Trophoblast cell (in vitro differentiated cells and primary cell): Measurements from ENCODE around the gene CYB561D1.

Experiments
- DNase-seq, 2 donors: peaks; one replicate each; pipeline ENCODE4 v3.0.0-alpha.2; 2016
- H2AFZ ChIP-seq: 2 replicates; pipeline ENCODE4 v1.6.1; 2013; ENCODE audit warnings: low read length, moderate library complexity, mild to moderate bottlenecking; ENCODE audit not compliant: insufficient read depth, poor library complexity
- H2AK5ac ChIP-seq: 2 replicates; pipeline ENCODE4 v1.6.1; 2013; ENCODE audit warnings: mild to moderate bottlenecking, low read length
- H2BK120ac ChIP-seq: 2 replicates; pipeline ENCODE4 v1.6.1; 2013; ENCODE audit warnings: low read length, mild to moderate bottlenecking, moderate library complexity; ENCODE audit not compliant: insufficient read depth, poor library complexity
- H2BK12ac ChIP-seq: 2 replicates; pipeline ENCODE4 v1.6.1; 2013; ENCODE audit warnings: mild to moderate bottlenecking, low read length, moderate library complexity
- H2BK5ac ChIP-seq: 2 replicates; pipeline ENCODE4 v1.6.1; 2013; ENCODE audit warnings: low read length, low read depth, moderate library complexity, mild to moderate bottlenecking; ENCODE audit not compliant: poor library complexity
- H3K14ac ChIP-seq: 2 replicates; pipeline ENCODE4 v1.6.1; 2013; ENCODE audit warnings: mild to moderate bottlenecking, low read length
- H3K18ac ChIP-seq: 2 replicates; pipeline ENCODE4 v1.6.1; 2013; ENCODE audit warnings: mild to moderate bottlenecking, low read length
- H3K23ac ChIP-seq: 2 replicates; pipeline ENCODE4 v1.6.1; 2013; ENCODE audit warnings: low read length
- H3K27ac ChIP-seq: 2 replicates; pipeline ENCODE4 v1.5.1; 2013; ENCODE audit warnings: low read depth, mild to moderate bottlenecking, inconsistent platforms, low read length, moderate library complexity
- H3K27me3 ChIP-seq: 2 replicates; pipeline ENCODE4 v1.6.1; 2013; ENCODE audit warnings: inconsistent platforms, mild to moderate bottlenecking, low read length, moderate library complexity; ENCODE audit not compliant: insufficient read depth
- H3K36me3 ChIP-seq, 2 experiments: 1 replicate in 1 of 2; 2 replicates in 1 of 2; pipeline ENCODE4 v1.6.1; 2013; ENCODE audit warnings: low read length in 2 of 2, mild to moderate bottlenecking in 2 of 2, moderate library complexity in 1 of 2; ENCODE audit not compliant: insufficient read depth in 2 of 2, control insufficient read depth in 1 of 2
- H3K4ac ChIP-seq: 2 replicates; pipeline ENCODE4 v1.6.1; 2013; ENCODE audit warnings: low read depth, mild to moderate bottlenecking, low read length, moderate library complexity
- H3K4me1 ChIP-seq, 2 experiments: 1 replicate in 1 of 2; 2 replicates in 1 of 2; pipeline ENCODE4 v1.6.1; 2013; ENCODE audit warnings: low read length in 2 of 2, mild to moderate bottlenecking in 2 of 2, moderate library complexity in 1 of 2; ENCODE audit not compliant: insufficient read depth in 2 of 2, control insufficient read depth in 1 of 2
- H3K4me2 ChIP-seq: 2 replicates; pipeline ENCODE4 v1.6.1; 2013; ENCODE audit warnings: inconsistent platforms, mild to moderate bottlenecking, low read length, moderate library complexity
- H3K4me3 ChIP-seq: 2 replicates; pipeline ENCODE4 v1.5.1; 2013; ENCODE audit warnings: mild to moderate bottlenecking, low read depth, low read length, inconsistent platforms
- H3K79me1 ChIP-seq: one replicate; pipeline ENCODE4 v1.6.1; 2013; ENCODE audit warnings: low read length
- H3K79me2 ChIP-seq: 2 replicates; pipeline ENCODE4 v1.6.1; 2013; ENCODE audit warnings: low read length, mild to moderate bottlenecking; ENCODE audit not compliant: control insufficient read depth, insufficient read depth, poor library complexity
- H3K9ac ChIP-seq: 2 replicates; pipeline ENCODE4 v1.6.1; 2013; ENCODE audit warnings: mild to moderate bottlenecking, low read length
- H3K9me3 ChIP-seq: 2 replicates; pipeline ENCODE4 v1.6.1; 2013; ENCODE audit warnings: low read depth, mild to moderate bottlenecking, control low read depth, inconsistent platforms, low read length; ENCODE audit not compliant: insufficient read depth
- H4K12ac ChIP-seq: 2 replicates; pipeline ENCODE4 v1.6.1; 2013; ENCODE audit warnings: low read depth, mild to moderate bottlenecking, low read length, moderate library complexity
- H4K8ac ChIP-seq: 2 replicates; pipeline ENCODE4 v1.6.1; 2013; ENCODE audit warnings: low read depth, mild to moderate bottlenecking, low read length, moderate library complexity
- H4K91ac ChIP-seq: one replicate; pipeline ENCODE4 v1.6.1; 2013; ENCODE audit warnings: low read depth, mild to moderate bottlenecking, low read length, moderate library complexity
- WGBS: extraction: QIAGEN DNeasy Blood & Tissue Kit; methylation state at CpG from one replicate; pipeline ENCODE4 v1.1.7; 2013; ENCODE audit warnings: missing lambda C conversion rate; ENCODE audit not compliant: insufficient read length, insufficient coverage; ENCODE audit errors: extremely low coverage; 5-methylcytosine and 5-hydroxymethylcytosine counted together

The CYB561D1 gene

GRCh38 chr1:109527846-109528695, 34.2 kb downstream of the CYB561D1 start:
- H3K4me2 ChIP-seq: no peak overlapping the region
- no peak overlapping the region for H2BK5ac ChIP-seq

GRCh38 chr1:109528712-109529111, 34.8 kb downstream of the CYB561D1 start:
- no peak overlapping the region for H3K23ac ChIP-seq
- H3K9me3 ChIP-seq: peaks cover 2% of the 10 kb centered on the region
- H2AFZ ChIP-seq: no peak overlapping the region
- H3K79me1 ChIP-seq: no peaks in the 10 kb centered on the region
- no peak overlapping the region for H4K8ac ChIP-seq
- H3K79me2 ChIP-seq: no peaks in the 10 kb centered on the region
- H3K27ac ChIP-seq: no peak overlapping the region
- no peaks in the 10 kb centered on the region for H3K27me3 ChIP-seq
- no peak overlapping the region for H3K14ac ChIP-seq
- H3K4me3 ChIP-seq: no peak overlapping the region
- H2BK120ac ChIP-seq: no peak overlapping the region
- WGBS: no CpG with 5 or more reads among the region's 3 CpGs
- DNase-seq: no peak
- H2AK5ac ChIP-seq: no peak overlapping the region
- H4K12ac ChIP-seq: no peak overlapping the region
- H3K4me1 ChIP-seq: peaks cover 0 to 2% of the 10 kb centered on the region in 2 experiments
- H3K4ac ChIP-seq: no peak overlapping the region
- H3K18ac ChIP-seq: no peak overlapping the region
- no peak overlapping the region for H2BK5ac ChIP-seq
- no peaks in the 10 kb centered on the region for H3K36me3 ChIP-seq
- no peak overlapping the region for H2BK12ac ChIP-seq
- H3K4me2 ChIP-seq: no peak overlapping the region
- H3K9ac ChIP-seq: no peak overlapping the region
- H4K91ac ChIP-seq: no peak overlapping the region

More at GRCh38 chr1:109527846-109528695, 34.2 kb downstream of the CYB561D1 start:
- no peak overlapping the region for H2AK5ac ChIP-seq
- WGBS: no CpG with 5 or more reads among the region's 9 CpGs
- H3K79me2 ChIP-seq: no peaks in the 10 kb centered on the region
- H3K18ac ChIP-seq: no peak overlapping the region
- no peak overlapping the region for H3K14ac ChIP-seq
- no peak overlapping the region for H2AFZ ChIP-seq
- no peaks in the 10 kb centered on the region for H3K36me3 ChIP-seq
- no peak overlapping the region for H3K4me3 ChIP-seq
- H3K27ac ChIP-seq: no peak overlapping the region
- DNase-seq: no peak
- peaks cover 2% of the 10 kb centered on the region for H3K9me3 ChIP-seq
- H3K23ac ChIP-seq: no peak overlapping the region
- H3K9ac ChIP-seq: no peak overlapping the region
- no peak overlapping the region for H2BK12ac ChIP-seq
- no peaks in the 10 kb centered on the region for H3K79me1 ChIP-seq
- no peak overlapping the region for H2BK120ac ChIP-seq
- H4K91ac ChIP-seq: no peak overlapping the region
- H3K4me1 ChIP-seq: peaks cover 0 to 2% of the 10 kb centered on the region in 2 experiments
- no peak overlapping the region for H4K12ac ChIP-seq
- no peak overlapping the region for H3K4ac ChIP-seq
- no peaks in the 10 kb centered on the region for H3K27me3 ChIP-seq
- no peak overlapping the region for H4K8ac ChIP-seq

GRCh38 chr1:109529881-109530456, 36.1 kb downstream of the CYB561D1 start:
- no peak overlapping the region for H4K91ac ChIP-seq
- no peak overlapping the region for H3K4me2 ChIP-seq
- H3K9ac ChIP-seq: no peak overlapping the region
- H3K23ac ChIP-seq: no peak overlapping the region
- H3K4ac ChIP-seq: no peak overlapping the region
- no peak overlapping the region for H3K4me3 ChIP-seq
- H3K9me3 ChIP-seq: peaks cover 2% of the 10 kb centered on the region
- H3K79me1 ChIP-seq: no peaks in the 10 kb centered on the region
- H3K18ac ChIP-seq: no peak overlapping the region
- H2BK120ac ChIP-seq: no peak overlapping the region
- no peaks in the 10 kb centered on the region for H3K36me3 ChIP-seq
- no peak overlapping the region for H4K8ac ChIP-seq
- DNase-seq: no peak
- no peak overlapping the region for H4K12ac ChIP-seq
- no peak overlapping the region for H2BK5ac ChIP-seq
- H3K27ac ChIP-seq: no peak overlapping the region
- peaks cover 0 to 2% of the 10 kb centered on the region in 2 experiments for H3K4me1 ChIP-seq
- H2AFZ ChIP-seq: no peak overlapping the region
- H3K79me2 ChIP-seq: no peaks in the 10 kb centered on the region
- WGBS: no CpG with 5 or more reads among the region's 8 CpGs
- H2BK12ac ChIP-seq: no peak overlapping the region
- no peaks in the 10 kb centered on the region for H3K27me3 ChIP-seq
- H2AK5ac ChIP-seq: no peak overlapping the region
- H3K14ac ChIP-seq: no peak overlapping the region

- Histone ChIP-seq H3K79me1 (no peaks in the 10 kb centered on the region), H3K27ac (no peak overlapping the region), H3K9ac (no peak overlapping the region), H2AFZ (no peak overlapping the region), H3K4me3 (no peak overlapping the region), H3K79me2 (no peaks in the 10 kb centered on the region), H3K18ac (no peak overlapping the region), H3K4me1 (peaks cover 0 to 2% of the 10 kb centered on the region in 2 experiments), H3K23ac (no peak overlapping the region), H3K14ac (no peak overlapping the region), H3K36me3 (no peaks in the 10 kb centered on the region), H2AK5ac (no peak overlapping the region), H3K9me3 (peaks cover 2% of the 10 kb centered on the region), H3K27me3 (no peaks in the 10 kb centered on the region), H3K4me2 (no peak overlapping the region), H3K4ac (no peak overlapping the region), H4K8ac (no peak overlapping the region), H4K91ac (no peak overlapping the region), H2BK120ac (no peak overlapping the region), H4K12ac (no peak overlapping the region), H2BK12ac (no peak overlapping the region), H2BK5ac (no peak overlapping the region)
- no peak for DNase-seq
- no CpG with 5 or more reads among the region's 13 CpGs for WGBS
Observed at GRCh38 chr1:109530457-109531087, 36.7 kb downstream of the CYB561D1 start.
